Nephron progenitor cell (in vitro differentiated cells): Measurements from ENCODE around the gene EEIG2.

Source experiments
- DNase-seq: peaks from one replicate; pipeline ENCODE4 v3.0.0; 2021
- H3K27ac Mint-ChIP-seq: 2 replicates; pipeline ENCODE4 v1.8.0; 2021; ENCODE audit warnings: mild to moderate bottlenecking, moderate library complexity, mixed read lengths
- H3K27me3 Mint-ChIP-seq: 2 replicates; pipeline ENCODE4 v1.8.0; 2021; ENCODE audit warnings: mild to moderate bottlenecking, low read depth, mixed read lengths; ENCODE audit not compliant: poor library complexity
- H3K36me3 Mint-ChIP-seq: 2 replicates; pipeline ENCODE4 v1.8.0; 2021; ENCODE audit warnings: low read depth, mixed read lengths
- H3K4me1 Mint-ChIP-seq: 2 replicates; pipeline ENCODE4 v1.8.0; 2021; ENCODE audit warnings: mixed read lengths
- H3K4me3 Mint-ChIP-seq: 2 replicates; pipeline ENCODE4 v1.8.0; 2021; ENCODE audit warnings: mild to moderate bottlenecking, moderate library complexity, mixed read lengths
- H3K9me3 Mint-ChIP-seq: 2 replicates; pipeline ENCODE4 v1.8.0; 2021; ENCODE audit warnings: mild to moderate bottlenecking, moderate library complexity, mixed read lengths
- TF ChIP-seq, protein P1 (sequence below): fragments of 200-600 bp; sonication (generic); IDR thresholded peaks from 2 replicates; pipeline ENCODE4 v1.5.0; 2021; ENCODE audit warnings: antibody characterized with exemption

EEIG2 gene

DNA sequence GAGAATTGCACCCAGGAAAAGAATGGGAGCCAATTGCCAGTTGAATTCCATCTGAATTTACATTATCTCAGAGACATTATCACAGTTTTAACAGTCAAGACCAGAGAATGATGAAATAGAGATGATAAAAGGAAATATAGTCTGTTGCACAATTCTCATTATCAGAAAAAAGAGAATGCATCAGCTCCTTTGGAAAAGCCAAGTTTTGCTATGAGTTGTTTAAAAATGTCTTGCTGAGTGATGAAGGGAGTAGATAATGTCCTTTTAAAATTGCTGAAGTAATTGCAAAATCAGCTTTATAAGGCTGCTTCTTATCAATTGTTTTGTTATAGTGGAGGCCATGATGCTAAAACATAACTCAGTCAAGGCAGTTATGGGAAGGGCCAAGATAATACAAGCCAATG is 37.9 kb upstream of the EEIG2 start:
- Mint-ChIP-seq H3K9me3 (peaks cover 13% of the 10 kb centered on the region), H3K27ac (no peak overlapping the region), H3K36me3 (no peaks in the 10 kb centered on the region), H3K4me3 (no peak overlapping the region), H3K4me1 (no peaks in the 10 kb centered on the region), H3K27me3 (peaks cover 3% of the 10 kb centered on the region)
- TF ChIP-seq, protein P1, sequence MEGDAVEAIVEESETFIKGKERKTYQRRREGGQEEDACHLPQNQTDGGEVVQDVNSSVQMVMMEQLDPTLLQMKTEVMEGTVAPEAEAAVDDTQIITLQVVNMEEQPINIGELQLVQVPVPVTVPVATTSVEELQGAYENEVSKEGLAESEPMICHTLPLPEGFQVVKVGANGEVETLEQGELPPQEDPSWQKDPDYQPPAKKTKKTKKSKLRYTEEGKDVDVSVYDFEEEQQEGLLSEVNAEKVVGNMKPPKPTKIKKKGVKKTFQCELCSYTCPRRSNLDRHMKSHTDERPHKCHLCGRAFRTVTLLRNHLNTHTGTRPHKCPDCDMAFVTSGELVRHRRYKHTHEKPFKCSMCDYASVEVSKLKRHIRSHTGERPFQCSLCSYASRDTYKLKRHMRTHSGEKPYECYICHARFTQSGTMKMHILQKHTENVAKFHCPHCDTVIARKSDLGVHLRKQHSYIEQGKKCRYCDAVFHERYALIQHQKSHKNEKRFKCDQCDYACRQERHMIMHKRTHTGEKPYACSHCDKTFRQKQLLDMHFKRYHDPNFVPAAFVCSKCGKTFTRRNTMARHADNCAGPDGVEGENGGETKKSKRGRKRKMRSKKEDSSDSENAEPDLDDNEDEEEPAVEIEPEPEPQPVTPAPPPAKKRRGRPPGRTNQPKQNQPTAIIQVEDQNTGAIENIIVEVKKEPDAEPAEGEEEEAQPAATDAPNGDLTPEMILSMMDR: no peak
- no peak for DNase-seq

DNA sequence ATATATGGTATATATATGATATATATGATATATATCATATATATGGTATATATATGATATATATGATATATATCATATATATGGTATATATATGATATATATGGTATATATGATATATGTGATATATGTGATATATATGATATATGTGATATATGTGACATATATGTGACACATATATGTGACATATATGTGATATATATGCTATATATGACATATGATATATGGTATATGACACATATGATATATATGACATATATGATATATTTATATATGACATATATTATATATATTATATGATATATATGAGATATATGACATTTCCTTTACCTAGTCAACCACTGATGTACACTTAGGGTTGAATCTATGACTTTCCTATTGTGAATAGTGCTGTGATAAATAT is 36.1 kb upstream of the EEIG2 start:
- Mint-ChIP-seq H3K36me3 (no peaks in the 10 kb centered on the region), H3K4me1 (no peaks in the 10 kb centered on the region), H3K4me3 (no peak overlapping the region), H3K9me3 (peaks cover 13% of the 10 kb centered on the region), H3K27me3 (peaks cover 3% of the 10 kb centered on the region), H3K27ac (no peak overlapping the region)
- TF ChIP-seq, protein P1: no peak
- DNase-seq: no peak

DNA sequence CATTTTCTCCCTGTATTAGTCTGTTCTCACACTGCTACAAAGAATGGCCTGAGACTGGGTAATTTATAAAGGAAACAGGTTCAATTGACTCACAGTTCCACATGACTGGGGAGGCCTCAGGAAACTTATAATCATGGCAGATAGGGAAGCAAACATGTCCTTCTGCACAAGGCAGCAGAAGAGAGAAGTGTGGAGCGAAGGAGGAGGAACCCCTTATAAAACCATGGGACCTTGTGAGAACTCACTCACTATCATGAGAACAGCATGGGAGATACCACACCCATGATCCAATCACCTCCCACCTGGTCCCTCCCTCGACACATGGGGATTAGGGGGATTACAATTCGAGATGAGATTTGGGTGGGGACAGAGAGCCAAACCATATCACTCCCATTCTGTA is 35.2 kb upstream of the EEIG2 start:
- H3K9me3 Mint-ChIP-seq: peaks cover 13% of the 10 kb centered on the region
- DNase-seq: no peak
- TF ChIP-seq, protein P1: no peak
- no peak overlapping the region for H3K27ac Mint-ChIP-seq
- H3K4me3 Mint-ChIP-seq: no peak overlapping the region
- no peaks in the 10 kb centered on the region for H3K36me3 Mint-ChIP-seq
- peaks cover 3% of the 10 kb centered on the region for H3K27me3 Mint-ChIP-seq
- no peaks in the 10 kb centered on the region for H3K4me1 Mint-ChIP-seq

DNA sequence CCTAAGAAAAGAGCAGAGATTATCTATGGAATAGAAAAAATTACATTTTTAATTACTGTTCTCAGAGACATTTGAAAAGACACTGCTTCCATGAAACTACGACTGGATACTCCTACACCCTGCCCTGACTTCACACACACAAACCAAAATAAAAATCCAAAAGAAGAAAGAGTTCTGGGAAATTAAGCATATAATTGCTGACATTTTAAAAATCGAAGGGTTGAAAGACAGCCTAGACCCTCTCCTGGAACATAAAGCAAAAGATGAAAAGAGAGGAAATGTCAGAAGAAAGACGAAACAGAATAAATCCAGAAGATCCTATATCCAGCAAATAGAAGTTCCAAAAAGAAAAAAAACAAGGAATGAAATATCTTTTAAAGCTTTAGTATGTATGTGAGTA is 32.8 kb upstream of the EEIG2 start:
- no peak for DNase-seq
- Mint-ChIP-seq H3K27me3 (peaks cover 6% of the 10 kb centered on the region), H3K36me3 (no peaks in the 10 kb centered on the region), H3K27ac (no peak overlapping the region), H3K9me3 (peaks cover 13% of the 10 kb centered on the region), H3K4me1 (no peaks in the 10 kb centered on the region), H3K4me3 (no peak overlapping the region)
- TF ChIP-seq, protein P1: no peak

DNA sequence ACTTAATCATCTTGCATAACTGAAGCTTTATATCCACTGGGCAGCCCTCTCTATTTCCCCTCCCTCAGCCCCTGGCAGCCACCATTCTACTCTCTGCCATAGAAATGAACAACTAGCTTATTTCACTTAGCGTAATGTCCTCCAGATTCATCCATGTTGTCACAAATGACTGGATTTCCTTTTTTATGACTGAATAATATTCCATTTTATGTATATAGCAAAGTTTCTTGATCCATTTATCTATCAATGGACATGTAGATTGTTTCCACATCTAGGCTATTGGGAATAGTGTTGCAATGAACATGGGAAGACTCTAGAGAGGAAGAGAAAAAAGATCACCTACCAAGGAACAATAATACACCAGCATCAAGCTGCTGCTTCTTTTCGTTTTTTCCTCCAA is 32.1 kb upstream of the EEIG2 start:
- Mint-ChIP-seq H3K27me3 (peaks cover 6% of the 10 kb centered on the region), H3K36me3 (no peaks in the 10 kb centered on the region), H3K4me3 (no peak overlapping the region), H3K9me3 (peaks cover 13% of the 10 kb centered on the region), H3K27ac (no peak overlapping the region), H3K4me1 (no peaks in the 10 kb centered on the region)
- TF ChIP-seq, protein P1: no peak
- DNase-seq: no peak

DNA sequence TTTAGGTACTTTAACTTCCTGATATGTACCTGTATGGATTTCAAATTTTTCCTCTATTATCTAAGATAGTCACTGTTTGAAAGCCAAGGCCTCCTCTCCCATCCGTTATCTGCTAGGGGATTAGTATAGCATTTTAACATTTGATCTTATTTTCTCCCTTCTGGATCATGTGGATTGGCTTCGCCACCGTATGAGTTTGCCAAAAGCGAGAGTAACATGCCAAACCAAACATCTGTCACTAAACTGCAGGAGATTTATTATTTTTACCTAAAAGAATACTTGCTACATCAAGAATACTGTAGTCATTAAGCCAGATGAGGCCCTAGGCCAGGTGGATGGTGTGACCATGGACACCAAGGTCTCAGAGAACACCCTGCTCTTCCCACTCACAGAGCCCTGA is 28.5 kb upstream of the EEIG2 start:
- DNase-seq: no peak
- Mint-ChIP-seq H3K4me1 (no peaks in the 10 kb centered on the region), H3K4me3 (no peak overlapping the region), H3K36me3 (no peaks in the 10 kb centered on the region), H3K9me3 (no peaks in the 10 kb centered on the region), H3K27ac (no peak overlapping the region), H3K27me3 (peaks cover 8% of the 10 kb centered on the region)
- TF ChIP-seq, protein P1: no peak
